ENCODE data around the gene TRAPPC11. TPM values are rescaled to one million over a fixed set of nuclear protein-coding genes. Genes with fewer than 3 reads are reported as not detected.

TRAPPC11 gene
- total and polyA plus RNA-seq, 2 experiments from 2014 or later: 15.0 to 42.7 TPM

DNA sequence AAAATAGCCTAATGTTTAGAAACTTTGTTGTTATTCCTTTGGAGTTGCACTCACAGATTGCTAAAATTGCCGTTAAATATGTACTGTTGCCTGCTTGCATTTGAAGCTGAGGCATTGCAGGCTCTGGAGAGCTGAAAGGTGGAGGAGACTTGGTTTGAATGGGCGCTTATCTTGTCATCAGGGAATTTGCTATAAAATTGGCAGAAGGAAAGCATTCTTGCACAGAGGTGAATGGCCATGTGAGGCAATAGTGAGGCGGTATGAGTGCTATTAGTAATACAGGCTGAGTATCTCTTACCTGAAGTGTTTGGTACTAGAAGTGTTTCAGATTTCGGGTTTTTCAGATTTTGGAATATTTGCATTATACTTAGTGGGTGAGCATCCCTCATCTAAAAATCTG is 41.3 kb downstream of the TRAPPC11 start (continued):
- TF ChIP-seq, protein P1, sequence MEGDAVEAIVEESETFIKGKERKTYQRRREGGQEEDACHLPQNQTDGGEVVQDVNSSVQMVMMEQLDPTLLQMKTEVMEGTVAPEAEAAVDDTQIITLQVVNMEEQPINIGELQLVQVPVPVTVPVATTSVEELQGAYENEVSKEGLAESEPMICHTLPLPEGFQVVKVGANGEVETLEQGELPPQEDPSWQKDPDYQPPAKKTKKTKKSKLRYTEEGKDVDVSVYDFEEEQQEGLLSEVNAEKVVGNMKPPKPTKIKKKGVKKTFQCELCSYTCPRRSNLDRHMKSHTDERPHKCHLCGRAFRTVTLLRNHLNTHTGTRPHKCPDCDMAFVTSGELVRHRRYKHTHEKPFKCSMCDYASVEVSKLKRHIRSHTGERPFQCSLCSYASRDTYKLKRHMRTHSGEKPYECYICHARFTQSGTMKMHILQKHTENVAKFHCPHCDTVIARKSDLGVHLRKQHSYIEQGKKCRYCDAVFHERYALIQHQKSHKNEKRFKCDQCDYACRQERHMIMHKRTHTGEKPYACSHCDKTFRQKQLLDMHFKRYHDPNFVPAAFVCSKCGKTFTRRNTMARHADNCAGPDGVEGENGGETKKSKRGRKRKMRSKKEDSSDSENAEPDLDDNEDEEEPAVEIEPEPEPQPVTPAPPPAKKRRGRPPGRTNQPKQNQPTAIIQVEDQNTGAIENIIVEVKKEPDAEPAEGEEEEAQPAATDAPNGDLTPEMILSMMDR (conservative IDR thresholded peaks at IDR 0.05; ENCODE audit: low read depth in 2 of 2): no peak
- TF ChIP-seq ZNF331 (CRISPR knock-in tag; IDR thresholded peaks at IDR 0.05; ENCODE audit: low read depth): no peak

DNA sequence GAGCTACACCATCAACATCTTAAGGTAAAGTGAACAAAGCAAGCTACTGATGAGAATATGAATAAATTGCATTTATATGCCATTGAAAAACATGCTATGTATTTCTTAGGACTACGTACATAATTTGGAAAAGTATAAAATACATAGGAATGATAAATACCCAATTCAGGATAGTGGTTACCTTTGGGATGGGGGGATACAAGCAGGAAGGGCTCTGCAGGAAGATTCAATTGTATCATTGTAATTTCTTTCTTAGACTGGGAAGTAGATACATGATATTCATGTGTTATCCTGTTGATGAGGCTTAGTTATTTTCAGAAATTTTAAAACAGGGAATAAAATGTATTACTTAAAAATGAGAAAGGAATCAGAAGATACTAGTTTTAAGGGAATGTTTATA is 43.4 kb downstream of the TRAPPC11 start:
- peaks cover 41% of the 10 kb centered on the region; the same call in 1 of the 2 replicates for H3K36me3 ChIP-seq (ENCODE audit: insufficient read depth)
- ATAC-seq (no peak), DNase-seq (ENCODE audit: low spot score) (no peak)
- H3K27me3 Mint-ChIP-seq (ENCODE audit: insufficient read depth, low read depth, poor library complexity): no peaks in the 10 kb centered on the region
- no peak overlapping the region for H3K27ac ChIP-seq (ENCODE audit: low read depth)
- H4K20me1 ChIP-seq (replicated peaks; ENCODE audit: insufficient read depth): 0 out of 2 replicates have a peak, but pooled peaks cover 4% of the 10 kb centered on the region
- H3K9me3 Mint-ChIP-seq: no peaks in the 10 kb centered on the region
- no peak overlapping the region for H2AFZ ChIP-seq
- no peak overlapping the region for H3K4me3 ChIP-seq
- H3K4me2 ChIP-seq: no peak overlapping the region
- H3F3A ChIP-seq (replicated peaks; ENCODE audit: low read depth): no peaks in the 10 kb centered on the region
- no peak overlapping the region for H3K27ac Mint-ChIP-seq
- H3K27me3 ChIP-seq (ENCODE audit: insufficient read depth): no peaks in the 10 kb centered on the region
- no peaks in the 10 kb centered on the region for H3K4me1 ChIP-seq (ENCODE audit: insufficient read depth)
- no peaks in the 10 kb centered on the region for H3K79me2 ChIP-seq (replicated peaks; ENCODE audit: insufficient read depth)
- H3K9me2 ChIP-seq (ENCODE audit: insufficient read depth): no peaks in the 10 kb centered on the region
- H3K4me1 Mint-ChIP-seq: no peaks in the 10 kb centered on the region
- peaks cover 83% of the 10 kb centered on the region for H3K36me3 Mint-ChIP-seq (ENCODE audit: low read depth)
- TF ChIP-seq EZH2 (IDR thresholded peaks at IDR 0.05; ENCODE audit: low read depth, unreplicated experiment) (no peak), ZNF331 (CRISPR knock-in tag; IDR thresholded peaks at IDR 0.05; ENCODE audit: low read depth) (peak; percentile 76)
- H3K4me3 Mint-ChIP-seq: no peak overlapping the region

GRCh38 chr4:183714626-183715025 is 55.5 kb downstream of the TRAPPC11 start:
- H3K27ac ChIP-seq (ENCODE audit: low read depth): no peak overlapping the region
- Mint-ChIP-seq H3K27ac (no peak overlapping the region), H3K9me3 (no peaks in the 10 kb centered on the region), H3K27me3 (ENCODE audit: insufficient read depth, low read depth, poor library complexity) (no peaks in the 10 kb centered on the region), H3K36me3 (ENCODE audit: low read depth) (peaks cover 3% of the 10 kb centered on the region; the same call in 2 of the 3 replicates), H3K4me1 (peaks cover 4% of the 10 kb centered on the region; the same call in 2 of the 3 replicates), H3K4me3 (no peak overlapping the region)
- H3K4me2 ChIP-seq: no peak overlapping the region
- H3K9me2 ChIP-seq (ENCODE audit: insufficient read depth): no peaks in the 10 kb centered on the region
- ATAC-seq (no peak), DNase-seq (ENCODE audit: low spot score) (no peak)
- no peaks in the 10 kb centered on the region for H3K27me3 ChIP-seq (ENCODE audit: insufficient read depth)
- H3K4me1 ChIP-seq (ENCODE audit: insufficient read depth): no peaks in the 10 kb centered on the region
- H3K36me3 ChIP-seq (ENCODE audit: insufficient read depth): no peaks in the 10 kb centered on the region
- no peaks in the 10 kb centered on the region for H3K79me2 ChIP-seq (replicated peaks; ENCODE audit: insufficient read depth)
- H2AFZ ChIP-seq: no peak overlapping the region
- no peak overlapping the region for H3K4me3 ChIP-seq
- no peaks in the 10 kb centered on the region for H4K20me1 ChIP-seq (replicated peaks; ENCODE audit: insufficient read depth)
- H3F3A ChIP-seq (replicated peaks; ENCODE audit: low read depth): no peaks in the 10 kb centered on the region
- TF ChIP-seq ZNF462 (CRISPR knock-in tag; IDR thresholded peaks at IDR 0.05) (no peak), POLR2AphosphoS5 (IDR thresholded peaks at IDR 0.05; ENCODE audit: low read depth) (no peak), STAT1 (IDR thresholded peaks at IDR 0.05; ENCODE audit: unreplicated experiment) (no peak), CREB1 (CRISPR knock-in tag; IDR thresholded peaks at IDR 0.05; ENCODE audit: low read depth) (no peak), EZH2phosphoT487 (IDR thresholded peaks at IDR 0.05; ENCODE audit: unreplicated experiment) (no peak), ZNF331 (CRISPR knock-in tag; IDR thresholded peaks at IDR 0.05; ENCODE audit: low read depth) (no peak), JUNB (IDR thresholded peaks at IDR 0.05; ENCODE audit: unreplicated experiment) (no peak), ZNF114 (CRISPR knock-in tag; IDR thresholded peaks at IDR 0.05) (no peak), EZH2 (IDR thresholded peaks at IDR 0.05; ENCODE audit: low read depth, unreplicated experiment) (no peak)
- TF ChIP-seq, protein P2, sequence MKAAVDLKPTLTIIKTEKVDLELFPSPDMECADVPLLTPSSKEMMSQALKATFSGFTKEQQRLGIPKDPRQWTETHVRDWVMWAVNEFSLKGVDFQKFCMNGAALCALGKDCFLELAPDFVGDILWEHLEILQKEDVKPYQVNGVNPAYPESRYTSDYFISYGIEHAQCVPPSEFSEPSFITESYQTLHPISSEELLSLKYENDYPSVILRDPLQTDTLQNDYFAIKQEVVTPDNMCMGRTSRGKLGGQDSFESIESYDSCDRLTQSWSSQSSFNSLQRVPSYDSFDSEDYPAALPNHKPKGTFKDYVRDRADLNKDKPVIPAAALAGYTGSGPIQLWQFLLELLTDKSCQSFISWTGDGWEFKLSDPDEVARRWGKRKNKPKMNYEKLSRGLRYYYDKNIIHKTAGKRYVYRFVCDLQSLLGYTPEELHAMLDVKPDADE (IDR thresholded peaks at IDR 0.05): no peak

All from GM23338 (cell line).